Endodermal cell (in vitro differentiated cells): ENCODE data around the gene SLC16A3. TPM values are rescaled to one million over a fixed set of nuclear protein-coding genes. Genes with fewer than 3 reads are reported as not detected.
"Not testable (repeated sequence)": the region's sequence is repeated elsewhere in the genome, so short reads cannot be mapped to it uniquely, and the experiment has no call there.

Source experiments
- DNase-seq: peaks from one replicate; pipeline ENCODE4 v3.0.0-alpha.2; 2017
- H3K27ac ChIP-seq: 2 replicates; pipeline ENCODE4 v1.5.1; 2013; ENCODE audit warnings: mild to moderate bottlenecking, low read depth, low read length, moderate library complexity
- H3K27me3 ChIP-seq: 2 replicates; pipeline ENCODE4 v1.6.1; 2013; ENCODE audit warnings: mild to moderate bottlenecking, low read length, moderate library complexity; ENCODE audit not compliant: insufficient read depth, control insufficient read depth, poor library complexity, severe bottlenecking
- H3K36me3 ChIP-seq: 2 replicates; pipeline ENCODE4 v1.7.0; 2013; ENCODE audit warnings: mild to moderate bottlenecking, low read length, moderate library complexity; ENCODE audit not compliant: control insufficient read depth, insufficient read depth
- H3K4me1 ChIP-seq: one replicate; pipeline ENCODE4 v1.7.0; 2013; ENCODE audit warnings: low read length; ENCODE audit not compliant: control insufficient read depth, insufficient read depth
- H3K4me3 ChIP-seq: 2 replicates; pipeline ENCODE4 v1.5.1; 2013; ENCODE audit warnings: mild to moderate bottlenecking, low read length, moderate library complexity
- H3K9ac ChIP-seq: 2 replicates; pipeline ENCODE4 v1.6.1; 2013; ENCODE audit warnings: mild to moderate bottlenecking, low read length, moderate library complexity; ENCODE audit not compliant: poor library complexity, severe bottlenecking; ENCODE audit errors: extremely low read depth
- H3K9me3 ChIP-seq: 2 replicates; pipeline ENCODE4 v1.6.1; 2013; ENCODE audit warnings: mild to moderate bottlenecking, low read length, moderate library complexity; ENCODE audit not compliant: control insufficient read depth
- H3K27ac Mint-ChIP-seq: 2 replicates; pipeline ENCODE4 v1.8.0; 2020; ENCODE audit warnings: mixed read lengths
- H3K27me3 Mint-ChIP-seq: 2 replicates; pipeline ENCODE4 v1.8.0; 2021; ENCODE audit warnings: mild to moderate bottlenecking, mixed read lengths; ENCODE audit not compliant: insufficient read depth
- H3K36me3 Mint-ChIP-seq: 2 replicates; pipeline ENCODE4 v1.8.0; 2020; ENCODE audit warnings: low read depth, mixed read lengths
- H3K4me1 Mint-ChIP-seq: 2 replicates; pipeline ENCODE4 v1.8.0; 2020; ENCODE audit warnings: mixed read lengths
- H3K4me3 Mint-ChIP-seq: 2 replicates; pipeline ENCODE4 v1.8.0; 2020; ENCODE audit warnings: mild to moderate bottlenecking, moderate library complexity, mixed read lengths
- H3K9me3 Mint-ChIP-seq: 2 replicates; pipeline ENCODE4 v1.8.0; 2020; ENCODE audit warnings: mild to moderate bottlenecking, mixed read lengths
- WGBS, 2 experiments: methylation state at CpG; one replicate each; pipeline versions ENCODE4 v1.1.5 to v1.1.7; 2013; ENCODE audit warnings: missing lambda C conversion rate in 2 of 2, mixed read lengths in 1 of 2; ENCODE audit not compliant: insufficient coverage in 1 of 2, insufficient read length in 1 of 2; 5-methylcytosine and 5-hydroxymethylcytosine counted together
- total RNA-seq, 2 donors: library from RNA; stranded (reverse); fragmentation: NEBNext Ultra II Directional in 1 of 2; extraction: Animal tissue kit (Norgen Biotek cat#: 25700) in 1 of 2; gene quantifications; 2 replicates in 1 of 2; 3 replicates in 1 of 2; pipeline ENCODE4 v1.2.1, GENCODE V29; 2021
- TF ChIP-seq, protein P1 (sequence below): fragments of 200-600 bp; sonication (generic); conservative IDR thresholded peaks from 2 replicates; pipeline ENCODE4 v1.5.0; 2021; ENCODE audit warnings: antibody characterized with exemption, mild to moderate bottlenecking

Gene SLC16A3
- total RNA-seq, 2 donors from 2014 or later: 31.8 to 39.7 TPM

DNA sequence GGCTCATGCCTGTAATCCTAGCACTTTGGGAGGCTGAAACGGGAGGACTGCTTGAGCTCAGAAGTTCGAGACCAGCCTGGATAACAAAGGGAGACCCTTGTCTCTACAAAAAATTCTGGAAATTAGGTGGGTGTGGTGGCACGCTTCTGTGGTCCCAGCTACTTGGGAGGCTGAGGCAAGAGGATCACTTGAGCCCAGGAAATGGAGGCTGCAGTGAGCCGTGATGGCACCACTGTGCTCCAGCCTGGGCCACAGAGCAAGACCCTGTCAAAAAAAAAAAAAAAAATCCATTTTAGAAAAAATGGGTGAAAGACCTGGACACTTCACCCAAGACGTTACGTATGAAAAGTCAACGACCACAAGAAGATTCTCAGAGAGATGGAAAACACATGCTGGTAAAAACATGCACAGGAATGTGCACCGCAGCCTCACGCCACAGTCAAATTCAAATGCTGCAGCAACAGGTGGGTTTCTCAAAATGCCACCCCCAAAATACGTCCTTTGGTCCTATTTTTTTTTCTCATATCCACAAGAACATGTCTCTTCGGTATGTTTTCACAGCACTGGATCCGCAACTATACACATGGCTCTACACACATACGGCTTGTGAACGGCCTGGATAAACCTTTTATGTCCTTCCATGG is 27.5 kb downstream of the SLC16A3 start:
- H3K36me3 ChIP-seq: peaks cover 84% of the 10 kb centered on the region
- H3K4me3 ChIP-seq: no peak overlapping the region
- no peaks in the 10 kb centered on the region for H3K4me1 Mint-ChIP-seq
- DNase-seq: no peak
- WGBS, 2 experiments: 93 to 97% methylated on average over 11 to 14 of the region's 14 CpGs
- no peaks in the 10 kb centered on the region for H3K27me3 Mint-ChIP-seq
- no peaks in the 10 kb centered on the region for H3K9me3 ChIP-seq
- H3K4me1 ChIP-seq: no peaks in the 10 kb centered on the region
- no peaks in the 10 kb centered on the region for H3K27me3 ChIP-seq
- H3K27ac ChIP-seq: no peak overlapping the region
- H3K9me3 Mint-ChIP-seq: no peaks in the 10 kb centered on the region
- H3K9ac ChIP-seq: no peak overlapping the region
- H3K36me3 Mint-ChIP-seq: peaks cover 81% of the 10 kb centered on the region
- no peak overlapping the region for H3K27ac Mint-ChIP-seq
- TF ChIP-seq, protein P1, sequence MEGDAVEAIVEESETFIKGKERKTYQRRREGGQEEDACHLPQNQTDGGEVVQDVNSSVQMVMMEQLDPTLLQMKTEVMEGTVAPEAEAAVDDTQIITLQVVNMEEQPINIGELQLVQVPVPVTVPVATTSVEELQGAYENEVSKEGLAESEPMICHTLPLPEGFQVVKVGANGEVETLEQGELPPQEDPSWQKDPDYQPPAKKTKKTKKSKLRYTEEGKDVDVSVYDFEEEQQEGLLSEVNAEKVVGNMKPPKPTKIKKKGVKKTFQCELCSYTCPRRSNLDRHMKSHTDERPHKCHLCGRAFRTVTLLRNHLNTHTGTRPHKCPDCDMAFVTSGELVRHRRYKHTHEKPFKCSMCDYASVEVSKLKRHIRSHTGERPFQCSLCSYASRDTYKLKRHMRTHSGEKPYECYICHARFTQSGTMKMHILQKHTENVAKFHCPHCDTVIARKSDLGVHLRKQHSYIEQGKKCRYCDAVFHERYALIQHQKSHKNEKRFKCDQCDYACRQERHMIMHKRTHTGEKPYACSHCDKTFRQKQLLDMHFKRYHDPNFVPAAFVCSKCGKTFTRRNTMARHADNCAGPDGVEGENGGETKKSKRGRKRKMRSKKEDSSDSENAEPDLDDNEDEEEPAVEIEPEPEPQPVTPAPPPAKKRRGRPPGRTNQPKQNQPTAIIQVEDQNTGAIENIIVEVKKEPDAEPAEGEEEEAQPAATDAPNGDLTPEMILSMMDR: no peak
- no peak overlapping the region for H3K4me3 Mint-ChIP-seq

DNA sequence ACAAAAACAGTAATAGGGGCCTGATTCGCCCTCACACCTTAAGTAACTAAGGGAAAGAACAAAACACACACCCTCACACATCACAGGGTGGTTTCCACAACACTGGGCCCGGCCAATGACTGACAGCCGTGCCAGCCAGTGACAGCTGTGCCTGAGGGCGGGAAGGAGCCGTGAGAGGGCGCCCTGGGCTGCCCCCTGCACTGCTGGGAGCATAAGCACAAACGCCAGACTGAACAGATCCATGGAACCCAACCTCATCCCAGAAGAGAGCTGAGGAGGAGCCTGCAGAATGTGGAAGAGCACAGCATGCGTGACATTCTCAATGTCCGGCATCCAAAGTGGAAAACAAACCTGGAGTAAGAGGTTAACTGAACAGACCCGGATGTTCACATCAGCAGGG is 28.6 kb downstream of the SLC16A3 start:
- Histone ChIP-seq H3K4me1 (no peaks in the 10 kb centered on the region), H3K36me3 (peaks cover 84% of the 10 kb centered on the region), H3K4me3 (no peak overlapping the region), H3K27ac (no peak overlapping the region), H3K27me3 (no peaks in the 10 kb centered on the region), H3K9me3 (no peaks in the 10 kb centered on the region), H3K9ac (no peak overlapping the region)
- Mint-ChIP-seq H3K4me3 (no peak overlapping the region), H3K36me3 (peaks cover 81% of the 10 kb centered on the region), H3K27me3 (no peaks in the 10 kb centered on the region), H3K27ac (peak overlapping the region; percentile 84), H3K9me3 (no peaks in the 10 kb centered on the region), H3K4me1 (no peaks in the 10 kb centered on the region)
- WGBS, 2 experiments: 83 to 90% methylated on average over 4 to 10 of the region's 10 CpGs
- TF ChIP-seq, protein P1: no peak
- DNase-seq: peak; percentile 90

DNA sequence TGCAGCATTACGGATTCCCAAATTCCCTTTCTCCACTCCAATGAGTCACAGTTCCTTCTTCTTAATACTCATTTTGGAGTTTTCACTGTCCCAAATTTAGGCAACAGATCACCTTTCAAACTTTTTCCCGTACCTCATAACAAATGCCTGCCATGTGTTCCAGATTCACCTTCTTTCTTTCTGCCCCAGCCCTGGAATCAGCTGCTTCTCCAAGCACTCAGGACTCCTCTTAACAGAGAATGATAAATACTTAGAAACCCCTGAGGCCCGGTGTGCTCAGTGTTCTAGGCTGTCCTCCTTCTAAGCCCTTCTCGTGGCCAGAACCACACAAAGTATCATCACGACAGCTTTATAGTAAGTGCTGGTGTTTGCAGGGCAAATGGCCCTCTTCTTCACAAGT is 29.7 kb downstream of the SLC16A3 start:
- Mint-ChIP-seq H3K4me1 (no peaks in the 10 kb centered on the region), H3K27me3 (no peaks in the 10 kb centered on the region), H3K9me3 (no peaks in the 10 kb centered on the region), H3K4me3 (no peak overlapping the region), H3K36me3 (peaks cover 80% of the 10 kb centered on the region), H3K27ac (no peak overlapping the region)
- TF ChIP-seq, protein P1: no peak
- Histone ChIP-seq H3K36me3 (peaks cover 84% of the 10 kb centered on the region), H3K27me3 (no peaks in the 10 kb centered on the region), H3K4me1 (no peaks in the 10 kb centered on the region), H3K9me3 (no peaks in the 10 kb centered on the region), H3K4me3 (no peak overlapping the region), H3K9ac (no peak overlapping the region), H3K27ac (no peak overlapping the region)
- no peak for DNase-seq
- WGBS, 2 experiments: 95 to 99% methylated on average over 4 to 5 of the region's 5 CpGs

DNA sequence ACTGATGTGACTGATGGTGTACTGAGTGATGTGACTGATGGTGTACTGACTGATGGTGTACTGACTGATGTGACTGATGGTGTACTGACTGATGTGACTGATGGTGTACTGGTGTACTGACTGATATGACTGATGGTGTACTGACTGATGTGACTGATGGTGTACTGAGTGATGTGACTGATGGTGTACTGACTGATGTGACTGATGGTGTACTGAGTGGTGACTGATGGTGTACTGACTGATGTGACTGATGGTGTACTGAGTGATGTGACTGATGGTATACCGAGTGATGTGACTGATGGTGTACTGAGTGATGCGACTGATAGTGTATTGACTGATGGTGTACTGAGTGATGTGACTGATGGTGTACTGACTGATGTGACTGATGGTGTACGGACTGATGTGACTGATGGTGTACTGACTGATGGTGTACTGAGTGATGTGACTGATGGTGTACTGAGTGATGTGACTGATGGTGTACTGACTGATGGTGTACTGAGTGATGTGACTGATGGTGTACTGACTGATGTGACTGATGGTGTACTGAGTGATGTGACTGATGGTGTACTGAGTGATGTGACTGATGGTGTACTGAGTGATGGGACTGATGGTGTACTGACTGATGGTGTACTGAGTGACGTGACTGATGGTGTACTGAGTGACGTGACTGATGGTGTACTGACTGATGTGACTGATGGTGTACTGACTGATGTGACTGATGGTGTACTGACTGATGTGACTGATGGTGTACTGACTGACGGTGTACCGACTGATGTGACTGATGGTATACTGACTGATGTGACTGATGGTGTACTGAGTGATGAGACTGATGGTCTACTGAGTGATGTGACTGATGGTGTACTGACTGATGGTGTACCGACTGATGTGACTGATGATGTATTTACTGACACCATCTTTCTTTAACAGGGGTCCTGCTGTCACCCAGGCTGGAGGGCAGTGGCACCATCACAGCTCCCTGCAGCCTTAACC is 31.4 kb downstream of the SLC16A3 start:
- peaks cover 93% of the 10 kb centered on the region for H3K36me3 Mint-ChIP-seq
- not testable (repeated sequence) for H3K27me3 Mint-ChIP-seq, H3K4me3 Mint-ChIP-seq, H3K4me3 ChIP-seq, H3K9ac ChIP-seq, H3K4me1 Mint-ChIP-seq, H3K4me1 ChIP-seq, DNase-seq, H3K27me3 ChIP-seq, H3K27ac ChIP-seq, H3K27ac Mint-ChIP-seq, H3K9me3 ChIP-seq, H3K9me3 Mint-ChIP-seq
- 96 to 97% methylated on average over 7 to 8 of the region's 8 CpGs for WGBS, 2 experiments
- peaks cover 95% of the 10 kb centered on the region for H3K36me3 ChIP-seq
